Colonic mucosa (tissue), 4 donors: Measurements from ENCODE around the gene STYK1. TPM values are rescaled to one million over a fixed set of nuclear protein-coding genes. Genes with fewer than 3 reads are reported as not detected.

Source experiments
- DNase-seq: peaks from one replicate; pipeline ENCODE4 v3.0.0-alpha.2; 2020
- H3K27ac ChIP-seq: fragments of 200-600 bp; one replicate; pipeline ENCODE4 v1.8.0; 2021
- H3K27me3 ChIP-seq: fragments of 200-600 bp; one replicate; pipeline ENCODE4 v1.8.0; 2021
- H3K36me3 ChIP-seq: fragments of 200-600 bp; one replicate; pipeline ENCODE4 v1.8.0; 2021
- H3K4me1 ChIP-seq: fragments of 200-600 bp; one replicate; pipeline ENCODE4 v1.8.0; 2021; ENCODE audit warnings: mild to moderate bottlenecking
- H3K4me3 ChIP-seq: fragments of 200-600 bp; one replicate; pipeline ENCODE4 v1.8.0; 2021
- H3K9ac ChIP-seq, 2 donors: one replicate each; pipeline ENCODE4 v1.7.0; 2013; ENCODE audit warnings: control low read depth in 2 of 2, low read depth in 2 of 2, low read length in 2 of 2
- H3K9me3 ChIP-seq: fragments of 200-600 bp; one replicate; pipeline ENCODE4 v1.8.0; 2021
- CTCF ChIP-seq: fragments of 200-600 bp; IDR thresholded peaks from one replicate; pipeline ENCODE4 v1.8.0; 2022; ENCODE audit warnings: antibody characterized with exemption, mild to moderate bottlenecking
- intact Hi-C: fragments of 100-400 bp; cut with DNase I; formaldehyde crosslinking; loops from one replicate; pipeline ENCODE4 v1.14.1; 2022
- total RNA-seq, 2 donors: library from RNA; stranded (reverse); fragmentation: NEBNext Ultra II Directional in 1 of 2; extraction: Animal tissue kit (Norgen Biotek cat#: 25700) in 1 of 2; gene quantifications; one replicate each; pipeline ENCODE4 v1.2.1, GENCODE V29; 2021
- donor health status: healthy.
- donor health status: DM: no; HTN: no; CAD: no.
- donor health status: DM: no; HTN: no; CAD: no.

STYK1 gene
- total RNA-seq, 2 donors from 2014 or later = 24.5 to 53.3 TPM

- no peaks in the 10 kb centered on the region for H3K9me3 ChIP-seq
- H3K4me1 ChIP-seq = peaks cover 5% of the 10 kb centered on the region
- no peak overlapping the region for H3K4me3 ChIP-seq
- H3K27ac ChIP-seq = no peak overlapping the region
- DNase-seq = no peak
- intact Hi-C loops = no loop called here
- no peak overlapping the region for H3K9ac ChIP-seq
- TF ChIP-seq CTCF = no peak
- no peaks in the 10 kb centered on the region for H3K27me3 ChIP-seq
- H3K36me3 ChIP-seq = no peaks in the 10 kb centered on the region
Observed at GRCh38 chr12:10635306-10635705, 38.5 kb downstream of the STYK1 start.

- Histone ChIP-seq H3K4me1 (peaks cover 5% of the 10 kb centered on the region), H3K9me3 (no peaks in the 10 kb centered on the region), H3K9ac (no peak overlapping the region), H3K27me3 (no peaks in the 10 kb centered on the region), H3K4me3 (no peak overlapping the region), H3K36me3 (no peaks in the 10 kb centered on the region), H3K27ac (no peak overlapping the region)
- intact Hi-C loops = no loop called here
- no peak for DNase-seq
- no peak for TF ChIP-seq CTCF
Observed at GRCh38 chr12:10634427-10634826, 39.4 kb downstream of the STYK1 start.

GRCh38 chr12:10633541-10633940, 40.3 kb downstream of the STYK1 start:
- no peak for TF ChIP-seq CTCF
- H3K9me3 ChIP-seq = no peaks in the 10 kb centered on the region
- peaks cover 5% of the 10 kb centered on the region for H3K4me1 ChIP-seq
- no peak overlapping the region for H3K4me3 ChIP-seq
- DNase-seq = no peak
- intact Hi-C loops = no loop called here
- H3K36me3 ChIP-seq = no peaks in the 10 kb centered on the region
- H3K9ac ChIP-seq = no peak overlapping the region
- no peaks in the 10 kb centered on the region for H3K27me3 ChIP-seq
- no peak overlapping the region for H3K27ac ChIP-seq

DNA sequence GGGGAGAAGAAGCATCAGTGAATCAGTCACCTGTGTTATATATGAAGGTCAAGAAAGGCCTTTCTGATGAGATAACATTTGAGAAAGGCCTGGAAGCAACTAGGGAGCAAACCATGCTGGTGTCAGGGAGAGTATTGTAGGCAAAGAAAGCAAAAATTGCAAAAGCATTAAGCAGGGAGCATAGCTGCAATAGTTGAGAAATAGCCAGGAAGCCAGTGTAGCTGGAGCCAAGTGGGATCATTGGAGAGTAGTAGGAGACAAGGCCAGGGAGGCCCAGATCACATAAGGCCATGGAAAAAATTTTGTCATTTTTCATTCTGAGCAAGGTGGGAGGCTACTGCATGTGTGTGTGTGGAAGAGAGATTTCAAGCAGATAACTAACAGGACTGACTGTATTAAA, 41.6 kb downstream of the STYK1 start:
- Histone ChIP-seq H3K4me3 (no peak overlapping the region), H3K36me3 (no peaks in the 10 kb centered on the region), H3K4me1 (no peaks in the 10 kb centered on the region), H3K27me3 (no peaks in the 10 kb centered on the region), H3K27ac (no peak overlapping the region), H3K9ac (no peak overlapping the region), H3K9me3 (no peaks in the 10 kb centered on the region)
- no peak for DNase-seq
- intact Hi-C loops = no loop called here
- TF ChIP-seq CTCF = no peak

DNA sequence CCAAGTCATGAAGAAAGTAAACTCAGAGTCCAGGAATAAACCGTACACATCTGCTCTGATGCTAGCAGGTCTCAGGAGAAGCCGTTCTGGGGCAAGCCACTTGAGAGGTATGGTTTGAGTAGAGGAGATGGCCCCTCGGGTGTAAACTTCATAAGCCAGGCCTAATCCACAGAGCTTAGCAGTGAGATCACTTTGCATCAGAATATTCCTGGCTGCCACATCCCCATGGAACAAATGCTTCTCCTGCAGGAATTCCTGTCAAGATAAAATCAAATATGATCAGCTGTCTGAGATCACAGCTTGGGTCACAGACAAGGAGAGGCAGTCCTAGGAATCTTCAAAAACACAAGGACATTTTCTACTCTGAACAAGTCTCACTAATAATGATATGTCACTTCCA, 49.2 kb downstream of the STYK1 start:
- no peak overlapping the region for H3K9ac ChIP-seq
- DNase-seq = no peak
- no peak overlapping the region for H3K27ac ChIP-seq
- H3K27me3 ChIP-seq = no peaks in the 10 kb centered on the region
- no peak overlapping the region for H3K4me3 ChIP-seq
- intact Hi-C loops = no loop called here
- no peaks in the 10 kb centered on the region for H3K9me3 ChIP-seq
- no peak for TF ChIP-seq CTCF
- no peaks in the 10 kb centered on the region for H3K4me1 ChIP-seq
- no peaks in the 10 kb centered on the region for H3K36me3 ChIP-seq

DNA sequence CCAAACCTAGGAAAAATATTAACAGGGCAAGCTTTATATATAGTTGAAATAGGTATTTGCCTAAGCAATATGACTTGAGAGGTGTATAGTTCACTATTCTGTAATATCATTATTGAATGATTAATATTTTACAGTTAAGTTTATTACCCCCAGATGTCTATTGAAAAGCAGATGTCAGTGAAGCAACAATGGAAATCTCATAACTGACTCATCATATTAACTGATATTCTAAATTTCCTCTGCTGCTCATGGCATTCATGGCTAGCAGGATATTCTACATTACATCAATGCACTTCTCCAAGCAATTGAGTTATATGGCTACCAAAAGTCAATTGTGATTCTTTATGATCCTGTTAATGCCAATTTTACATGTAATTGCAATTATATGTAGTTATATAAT, 50.7 kb downstream of the STYK1 start:
- DNase-seq = no peak
- intact Hi-C loops = no loop called here
- H3K9me3 ChIP-seq = no peaks in the 10 kb centered on the region
- TF ChIP-seq CTCF = no peak
- no peak overlapping the region for H3K27ac ChIP-seq
- H3K4me3 ChIP-seq = no peak overlapping the region
- H3K27me3 ChIP-seq = no peaks in the 10 kb centered on the region
- no peak overlapping the region for H3K9ac ChIP-seq
- no peaks in the 10 kb centered on the region for H3K36me3 ChIP-seq
- H3K4me1 ChIP-seq = no peaks in the 10 kb centered on the region
